Heart right ventricle (tissue), 16 donors: ENCODE measurements around the gene AGBL4. TPM values are rescaled to one million over a fixed set of nuclear protein-coding genes. Genes with fewer than 3 reads are reported as not detected.

Experiments
- ATAC-seq, 8 donors: fragments of 200-7000 bp; cut with Tn5 transposase; one replicate each; pipeline ENCODE4 v1.9.1; 2020; ENCODE audit warnings: mild to moderate bottlenecking in 8 of 8, moderate library complexity in 8 of 8, moderate number of reproducible peaks in 1 of 8
- DNase-seq, 2 donors: peaks; one replicate each; pipeline ENCODE4 v3.0.0-alpha.2; 2020
- H3K27ac ChIP-seq, 10 donors: fragments of 200-600 bp; sonication (generic) in 2 of 10; one replicate each; pipeline versions ENCODE4 v1.5.0 to v1.8.0; 2020 to 2022; ENCODE audit warnings: mild to moderate bottlenecking in 3 of 10
- H3K27me3 ChIP-seq, 7 donors: fragments of 200-600 bp; one replicate each; pipeline ENCODE4 v1.8.0; 2021 to 2022; ENCODE audit warnings: mild to moderate bottlenecking in 2 of 7
- H3K36me3 ChIP-seq, 9 donors: fragments of 200-600 bp; sonication (generic) in 1 of 9; one replicate each; pipeline versions ENCODE4 v1.5.0 to v1.8.0; 2020 to 2022; ENCODE audit warnings: mild to moderate bottlenecking in 2 of 9
- H3K4me1 ChIP-seq, 9 donors: fragments of 200-600 bp; sonication (generic) in 1 of 9; one replicate each; pipeline versions ENCODE4 v1.5.0 to v1.8.0; 2020 to 2022; ENCODE audit warnings: mild to moderate bottlenecking in 4 of 9
- H3K4me3 ChIP-seq, 10 donors: fragments of 200-600 bp; sonication (generic) in 2 of 10; one replicate each; pipeline versions ENCODE4 v1.5.0 to v1.8.0; 2020 to 2022; ENCODE audit warnings: mild to moderate bottlenecking in 7 of 10, moderate library complexity in 2 of 10
- H3K9me3 ChIP-seq, 11 donors: fragments of 200-600 bp in 10 of 11; sonication (generic) in 2 of 11; one replicate each; pipeline versions ENCODE4 v1.5.0 to v1.8.0; 2013 to 2022; ENCODE audit warnings: mild to moderate bottlenecking in 2 of 11, control low read depth in 1 of 11, moderate library complexity in 1 of 11
- CTCF ChIP-seq, 9 donors: fragments of 200-600 bp; sonication (generic) in 2 of 9; IDR thresholded peaks; one replicate each; pipeline versions ENCODE4 v1.5.0 to v1.8.0; 2021 to 2022; ENCODE audit warnings: antibody characterized with exemption in 9 of 9, mild to moderate bottlenecking in 5 of 9, moderate library complexity in 1 of 9
- WGBS, 2 donors: extraction: QIAGEN DNeasy Blood & Tissue Kit; methylation state at CpG; one replicate each; pipeline ENCODE4 v1.1.7; 2013; ENCODE audit warnings: inconsistent platforms in 1 of 2; 5-methylcytosine and 5-hydroxymethylcytosine counted together
- intact Hi-C, 10 donors: fragments of 100-400 bp; cut with DNase I; formaldehyde crosslinking; loops; one replicate each; pipeline versions ENCODE4 v1.11.1 to v1.14.2; 2022
- polyA plus RNA-seq, 2 donors: library from polyadenylated mRNA; stranded (reverse); fragments of 200-250 nt; gene quantifications; one replicate each; pipeline ENCODE4 v1.2.3, GENCODE V29; 2013
- total RNA-seq, 10 donors: library from RNA; stranded (reverse); fragmentation: NEBNext Ultra II Directional in 3 of 10; extraction: Animal tissue kit (Norgen Biotek cat#: 25700) in 3 of 10; gene quantifications; one replicate each; pipeline versions ENCODE4 v1.2.1 to v1.2.4, GENCODE V29; 2021 to 2023
- donor health status: Arrhythmogenic right ventricular cardiomyopathy.
- donor health status: ischemic (EF 13 %, LVEDD 7.1; RV severe dilation, severe dysfunction).
- donor health status: healthy with polysubstance abuse.
- donor health status: DM: no; HTN: yes; CAD: no.
- donor health status: DM: no; HTN: no; CAD: no.
- donor health status: ischemic (EF 25% LVEDD 6.9; RV normal size, moderate dysfunction).
- donor health status: ischemic (EF 25% LVEDD 5.7; RV mildly dilated, moderate dysfunction).
- donor health status: healthy.
- donor health status: DM: yes; HTN: yes; CAD: no.
- donor health status: Ischemic cardiomyopathy.
- donor health status: ischemic (EF 35%, LVEDD 5.7; RV mildly dilated, moderate dysfunction).
- donor health status: nonischemic (EF 11% LVEDD 7.7; RV severe dilation, severe dysfunction).
- donor health status: DM: yes; HTN: yes; CAD: no.
- donor health status: PGD.
- donor health status: ischemic (EF 29% LVEDD 5.4; RV normal size, mild dysfunction).
- donor health status: nonischemic (EF 23%, LVEDD 6.1; RV moderate dilation, normal function).

Gene AGBL4
- total and polyA plus RNA-seq, 12 donors, result 0.04 to 0.93 (median 0.46) TPM; not detected in 2

- Histone ChIP-seq H3K36me3 (no peaks in the 10 kb centered on the region), H3K4me1 (no peaks in the 10 kb centered on the region), H3K4me3 (no peak overlapping the region), H3K27ac (no peak overlapping the region), H3K9me3 (no peaks in the 10 kb centered on the region), H3K27me3 (no peaks in the 10 kb centered on the region)
- intact Hi-C loops, result no loop called here
- DNase-seq, result no peak
- WGBS, 2 donors, result 74 to 76% methylated on average over 1 of the region's 1 CpG
- TF ChIP-seq CTCF (IDR thresholded peaks at IDR 0.05), result no peak
- no peak for ATAC-seq
Observed at GRCh38 chr1:48547561-48548220, 1476.1 kb downstream of the AGBL4 start.

GRCh38 chr1:48543854-48544253 is 1479.9 kb downstream of the AGBL4 start:
- intact Hi-C loops, result no loop called here

GRCh38 chr1:48540587-48540986 is 1483.2 kb downstream of the AGBL4 start:
- DNase-seq (no peak), ATAC-seq (no peak)
- H3K27me3 ChIP-seq, result peaks cover 0 to 16% (median 0%) of the 10 kb centered on the region in 7 donors
- no peaks in the 10 kb centered on the region for H3K4me1 ChIP-seq
- H3K27ac ChIP-seq, result no peak overlapping the region
- intact Hi-C loops, result no loop called here
- no peak for TF ChIP-seq CTCF (IDR thresholded peaks at IDR 0.05)
- no peaks in the 10 kb centered on the region for H3K9me3 ChIP-seq
- no peak overlapping the region for H3K4me3 ChIP-seq
- WGBS, 2 donors, result 22% methylated on average over 3 of the region's 3 CpGs
- H3K36me3 ChIP-seq, result no peaks in the 10 kb centered on the region

More at GRCh38 chr1:48543854-48544253, 1479.9 kb downstream of the AGBL4 start:
- H3K4me3 ChIP-seq, result no peak overlapping the region
- no peaks in the 10 kb centered on the region for H3K9me3 ChIP-seq
- H3K27ac ChIP-seq, result no peak overlapping the region
- peaks cover 0 to 6% (median 0%) of the 10 kb centered on the region in 7 donors for H3K27me3 ChIP-seq
- no peak for TF ChIP-seq CTCF (IDR thresholded peaks at IDR 0.05)
- no peaks in the 10 kb centered on the region for H3K4me1 ChIP-seq
- no peaks in the 10 kb centered on the region for H3K36me3 ChIP-seq
- DNase-seq (no peak), ATAC-seq (no peak)

GRCh38 chr1:48536477-48536876 is 1487.3 kb downstream of the AGBL4 start:
- no peaks in the 10 kb centered on the region for H3K4me1 ChIP-seq
- intact Hi-C loops, result no loop called here
- no peaks in the 10 kb centered on the region for H3K36me3 ChIP-seq
- peaks cover 0 to 31% (median 6%) of the 10 kb centered on the region in 7 donors for H3K27me3 ChIP-seq
- ATAC-seq, result peak in 1 of 8 donors; percentile 41
- no peak for DNase-seq
- H3K27ac ChIP-seq, result no peak overlapping the region
- H3K9me3 ChIP-seq, result no peaks in the 10 kb centered on the region
- 72 to 75% methylated on average over 3 of the region's 3 CpGs for WGBS, 2 donors
- TF ChIP-seq CTCF (IDR thresholded peaks at IDR 0.05), result no peak
- H3K4me3 ChIP-seq, result no peak overlapping the region
